Stimulated activated CD8-positive, alpha-beta memory T cell treated with anti-CD3 and anti-CD28 coated beads, Interleukin-2, amount 100 ng/mL, for 1 hour (primary cell): ENCODE data around the gene GPR162.

Source experiments
- DNase-seq, 2 donors: peaks; one replicate each; pipeline ENCODE4 v3.0.0-alpha.2; 2020; ENCODE audit warnings: low read depth in 2 of 2

Gene GPR162

DNA sequence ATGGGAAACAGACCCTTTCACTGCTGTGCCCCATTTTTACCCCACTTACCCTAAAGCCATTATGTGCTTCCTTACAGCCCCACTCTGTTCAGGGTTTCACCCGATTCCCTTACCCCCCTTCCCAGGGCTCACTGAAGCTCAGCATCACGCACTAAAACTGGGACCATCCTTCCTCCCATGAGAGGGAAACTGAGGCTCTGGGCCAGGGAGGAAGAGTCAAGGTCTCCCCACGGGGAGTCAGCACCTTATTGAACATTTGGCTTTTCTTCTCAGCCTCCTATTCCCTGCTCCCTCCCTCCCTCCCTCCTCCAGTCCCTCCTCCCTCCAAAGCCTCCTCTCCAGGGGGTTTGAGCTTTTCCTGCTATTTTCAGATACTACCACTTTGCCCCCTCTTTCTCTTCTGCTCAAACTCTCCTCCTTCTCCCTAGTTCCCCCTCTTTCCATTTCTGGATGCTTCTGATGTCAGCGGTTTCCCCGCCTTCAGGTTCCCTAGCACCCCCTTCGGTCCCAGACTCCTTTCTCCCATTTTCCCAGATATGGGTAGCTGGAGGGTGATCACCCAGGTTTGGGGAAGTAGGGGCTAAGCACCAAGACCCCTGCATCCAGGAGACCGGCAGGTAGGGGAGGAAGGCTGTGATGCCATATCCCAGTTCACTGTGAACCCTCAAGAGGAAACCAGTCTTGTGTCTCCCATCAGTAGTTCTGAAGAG lies 960 bp downstream of the GPR162 start:
- no peak for DNase-seq

DNA sequence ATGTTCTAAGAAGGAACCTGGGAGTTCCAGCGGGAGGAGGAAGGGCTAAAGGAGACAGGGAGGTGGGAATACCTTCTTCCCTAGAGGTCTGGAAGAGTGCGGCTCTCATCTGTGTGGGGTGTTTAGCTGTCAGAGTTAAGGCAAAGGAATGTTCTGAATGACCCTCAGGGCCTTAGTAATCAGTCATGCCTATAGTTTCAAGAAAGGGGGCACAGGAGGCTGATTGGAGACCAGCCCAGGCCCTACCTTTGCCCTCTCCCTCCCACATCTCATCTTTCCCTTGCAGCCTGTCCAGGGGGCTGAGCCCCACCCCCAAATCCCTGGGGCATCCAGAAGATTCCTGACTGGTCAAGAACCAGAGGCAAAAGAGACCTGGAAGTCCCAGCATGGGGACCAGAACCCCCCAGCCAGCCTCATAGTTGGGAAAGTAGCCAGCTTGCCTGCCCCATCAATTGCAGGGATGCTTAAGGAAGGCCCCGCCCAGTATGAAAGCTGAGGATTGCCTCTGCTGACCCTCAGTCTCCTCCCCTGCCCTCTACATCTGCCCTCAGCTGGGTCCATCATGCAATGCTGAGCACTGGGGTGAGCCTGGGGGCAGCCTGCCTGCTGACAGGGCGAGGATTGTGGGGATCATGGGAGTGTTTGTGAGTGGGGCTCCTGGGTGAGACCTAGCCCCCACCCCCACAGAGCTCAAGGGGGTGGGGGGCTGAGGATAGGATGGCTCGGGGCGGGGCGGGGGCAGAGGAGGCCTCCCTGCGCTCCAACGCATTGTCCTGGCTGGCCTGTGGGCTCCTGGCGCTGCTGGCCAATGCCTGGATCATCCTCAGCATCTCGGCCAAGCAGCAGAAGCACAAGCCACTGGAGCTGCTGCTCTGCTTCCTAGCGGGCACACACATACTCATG lies 1.8 kb downstream of the GPR162 start:
- DNase-seq: no peak

DNA sequence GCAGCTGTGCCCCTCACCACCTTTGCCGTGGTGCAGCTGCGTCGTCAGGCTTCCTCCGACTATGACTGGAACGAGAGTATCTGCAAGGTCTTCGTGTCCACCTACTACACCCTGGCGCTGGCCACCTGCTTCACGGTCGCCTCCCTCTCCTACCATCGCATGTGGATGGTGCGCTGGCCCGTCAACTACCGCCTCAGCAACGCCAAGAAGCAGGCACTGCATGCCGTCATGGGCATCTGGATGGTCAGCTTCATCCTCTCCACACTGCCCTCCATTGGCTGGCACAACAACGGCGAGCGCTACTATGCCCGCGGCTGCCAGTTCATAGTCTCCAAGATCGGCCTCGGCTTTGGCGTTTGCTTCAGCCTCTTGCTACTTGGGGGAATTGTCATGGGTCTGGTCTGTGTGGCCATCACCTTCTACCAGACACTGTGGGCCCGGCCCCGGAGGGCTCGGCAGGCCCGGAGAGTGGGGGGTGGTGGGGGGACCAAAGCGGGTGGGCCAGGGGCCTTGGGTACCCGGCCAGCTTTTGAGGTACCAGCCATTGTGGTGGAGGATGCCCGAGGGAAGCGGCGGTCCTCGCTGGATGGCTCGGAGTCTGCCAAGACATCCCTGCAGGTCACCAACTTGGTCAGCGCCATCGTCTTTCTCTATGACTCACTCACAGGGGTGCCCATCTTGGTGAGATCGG lies 2.6 kb downstream of the GPR162 start:
- no peak for DNase-seq

DNA sequence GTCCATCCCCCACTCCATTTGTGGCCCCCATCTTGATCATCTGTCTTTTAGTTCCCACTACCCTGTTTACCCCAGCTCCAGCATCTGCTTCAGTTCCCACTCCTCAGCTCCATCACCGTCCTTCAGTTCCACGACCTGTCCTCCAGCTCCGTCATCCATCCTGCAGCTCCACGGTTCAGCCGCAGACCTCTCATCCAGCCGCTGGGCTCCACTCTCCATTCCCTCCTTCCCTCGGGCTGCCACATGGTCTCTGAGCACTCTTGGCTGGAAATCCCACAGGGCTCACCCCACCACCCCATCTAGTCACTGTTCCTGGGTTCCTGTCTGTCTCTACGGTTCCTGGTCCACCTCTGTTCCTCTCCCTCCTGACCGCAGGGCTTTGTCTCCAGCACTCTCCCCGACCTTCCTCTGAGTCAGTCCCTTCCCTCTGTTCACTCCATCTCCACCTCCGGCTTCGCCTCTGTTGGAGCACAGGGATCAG lies 3.3 kb downstream of the GPR162 start:
- DNase-seq: no peak

DNA sequence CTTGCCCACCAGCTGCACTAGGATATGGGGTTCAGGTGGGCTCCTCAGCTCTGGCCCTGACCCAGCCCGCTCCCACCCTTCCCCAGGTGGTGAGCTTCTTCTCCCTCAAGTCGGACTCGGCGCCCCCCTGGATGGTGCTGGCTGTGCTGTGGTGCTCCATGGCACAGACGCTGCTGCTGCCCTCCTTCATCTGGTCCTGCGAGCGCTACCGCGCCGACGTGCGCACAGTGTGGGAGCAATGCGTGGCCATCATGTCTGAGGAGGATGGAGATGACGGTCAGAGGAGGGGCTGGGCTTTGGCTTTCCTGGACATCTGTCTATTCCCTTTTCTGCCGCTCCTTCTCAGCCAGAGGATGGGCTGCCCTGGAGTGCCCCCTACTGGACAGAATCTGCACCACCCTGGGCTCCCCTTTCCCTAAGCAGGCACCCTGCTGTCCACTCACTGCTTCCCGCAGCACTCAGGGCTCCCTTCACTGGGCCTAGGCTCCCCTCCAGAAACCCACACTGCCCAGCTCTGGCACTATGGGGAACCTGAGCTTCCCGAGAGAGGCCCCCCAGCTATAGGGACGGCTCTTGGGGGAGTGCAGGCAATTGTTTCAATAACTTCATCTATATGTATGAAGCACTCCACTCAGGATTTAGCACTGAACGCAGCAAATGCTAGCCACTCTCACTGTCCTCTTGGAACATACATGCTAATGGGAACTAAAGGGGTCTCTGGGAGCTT lies 3.9 kb downstream of the GPR162 start:
- peak; percentile 55 to 61 for DNase-seq

DNA sequence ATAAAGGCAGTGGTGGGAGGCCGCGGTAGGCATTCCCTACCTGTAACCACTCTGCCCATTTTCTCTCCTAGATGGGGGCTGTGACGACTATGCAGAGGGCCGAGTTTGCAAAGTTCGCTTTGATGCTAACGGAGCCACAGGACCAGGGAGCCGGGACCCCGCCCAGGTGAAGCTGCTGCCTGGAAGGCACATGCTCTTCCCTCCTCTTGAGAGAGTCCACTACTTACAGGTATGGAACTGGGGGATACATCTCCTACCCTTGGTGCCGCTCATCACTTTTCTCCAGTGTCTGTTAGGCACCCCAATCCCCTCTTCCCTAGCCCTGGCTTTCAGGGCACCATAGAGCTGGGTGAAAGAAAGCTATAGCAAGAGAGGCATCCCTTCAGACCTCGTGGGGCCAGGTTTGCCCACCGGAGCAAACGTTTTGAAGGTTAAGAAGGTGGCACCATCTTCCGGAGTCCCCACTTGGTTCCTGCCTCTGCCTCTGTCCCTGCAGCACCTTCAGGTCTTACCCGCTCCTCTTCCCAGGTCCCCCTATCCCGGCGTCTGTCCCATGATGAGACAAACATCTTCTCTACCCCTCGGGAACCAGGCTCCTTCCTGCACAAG lies 4.6 kb downstream of the GPR162 start:
- DNase-seq: no peak

DNA sequence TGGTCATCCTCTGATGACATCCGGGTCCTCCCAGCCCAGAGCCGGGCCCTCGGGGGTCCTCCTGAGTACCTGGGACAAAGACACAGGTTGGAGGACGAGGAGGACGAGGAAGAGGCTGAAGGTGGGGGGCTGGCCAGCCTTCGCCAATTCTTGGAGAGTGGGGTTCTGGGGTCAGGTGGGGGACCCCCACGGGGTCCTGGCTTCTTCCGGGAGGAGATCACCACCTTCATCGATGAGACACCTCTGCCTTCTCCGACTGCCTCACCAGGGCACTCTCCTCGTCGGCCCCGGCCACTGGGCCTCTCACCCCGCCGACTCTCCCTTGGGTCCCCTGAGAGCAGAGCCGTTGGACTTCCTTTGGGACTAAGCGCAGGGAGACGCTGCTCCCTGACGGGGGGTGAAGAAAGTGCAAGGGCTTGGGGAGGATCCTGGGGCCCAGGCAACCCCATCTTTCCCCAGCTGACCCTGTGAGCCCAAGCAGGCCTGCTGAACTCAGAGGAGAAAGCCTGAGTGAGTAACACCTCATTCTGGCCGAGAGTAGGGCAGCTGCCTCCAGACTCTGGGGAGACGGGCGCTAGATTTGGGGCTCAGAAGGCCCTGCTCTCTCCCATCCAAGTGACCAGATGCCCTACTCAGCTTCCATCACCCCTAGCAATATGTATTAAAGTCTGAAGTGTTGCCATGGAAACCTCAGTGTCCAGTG lies 5.3 kb downstream of the GPR162 start:
- DNase-seq: no peak

DNA sequence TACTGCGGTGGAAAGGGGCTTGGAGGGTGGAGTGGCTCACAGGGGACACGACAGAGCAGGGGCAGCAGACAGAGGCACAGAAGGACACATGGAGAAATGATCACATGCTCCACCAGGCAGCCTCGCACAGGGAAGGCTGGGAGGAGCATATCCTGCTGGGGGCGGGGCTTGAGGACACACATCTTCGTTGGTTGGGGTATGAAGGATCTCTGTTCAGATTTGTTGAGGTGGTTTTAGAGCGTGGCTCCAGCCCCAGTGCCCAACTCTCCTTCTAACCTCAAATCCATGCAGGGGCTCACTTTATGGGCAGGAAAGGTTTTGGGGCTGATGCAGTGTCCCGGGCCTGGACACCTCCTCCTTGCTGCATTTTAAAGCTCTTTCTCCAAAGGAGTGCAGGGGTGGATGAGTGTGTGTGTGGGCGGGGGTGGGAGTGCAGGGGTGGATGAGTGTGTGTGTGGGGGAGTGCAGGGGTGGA lies 5.9 kb downstream of the GPR162 start:
- DNase-seq: no peak

DNA sequence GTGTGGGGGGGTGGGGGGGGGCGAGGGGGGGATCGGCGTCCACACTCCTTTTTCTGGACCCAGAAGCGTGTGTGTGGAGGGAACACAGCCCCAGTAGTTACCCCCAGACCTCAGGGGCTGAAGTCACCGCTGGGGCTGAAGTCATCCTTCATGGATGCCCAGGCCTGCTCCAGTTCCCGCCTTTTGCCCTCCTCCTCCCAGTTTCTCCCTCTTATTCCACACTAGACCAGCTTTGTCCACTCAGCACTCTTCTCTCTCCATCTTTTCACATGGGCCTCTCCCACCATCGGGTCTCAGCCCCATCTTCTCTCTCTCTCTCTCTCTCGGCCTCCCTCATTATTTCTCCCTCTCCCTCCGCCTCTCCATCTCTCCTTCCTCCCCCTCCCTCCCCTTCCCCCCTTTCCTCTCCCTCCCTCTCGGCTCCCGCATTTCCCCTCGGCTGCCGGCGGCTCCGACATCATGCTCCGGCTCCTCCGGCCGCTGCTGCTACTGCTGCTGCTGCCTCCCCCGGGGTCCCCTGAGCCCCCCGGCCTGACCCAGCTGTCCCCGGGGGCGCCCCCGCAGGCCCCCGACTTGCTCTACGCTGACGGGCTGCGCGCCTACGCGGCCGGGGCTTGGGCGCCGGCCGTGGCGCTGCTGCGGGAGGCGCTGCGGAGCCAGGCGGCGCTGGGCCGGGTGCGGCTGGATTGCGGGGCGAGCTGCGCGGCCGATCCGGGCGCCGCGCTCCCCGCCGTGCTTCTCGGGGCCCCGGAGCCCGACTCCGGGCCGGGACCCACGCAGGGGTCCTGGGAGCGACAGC lies 6.6 kb downstream of the GPR162 start, which contains the start of gene P3H3:
TSS of gene P3H3 (plus strand) at position 426 of the 799 bp plus-strand sequence. CDS start at position 460, 34 bp downstream.
- no peak for DNase-seq

DNA sequence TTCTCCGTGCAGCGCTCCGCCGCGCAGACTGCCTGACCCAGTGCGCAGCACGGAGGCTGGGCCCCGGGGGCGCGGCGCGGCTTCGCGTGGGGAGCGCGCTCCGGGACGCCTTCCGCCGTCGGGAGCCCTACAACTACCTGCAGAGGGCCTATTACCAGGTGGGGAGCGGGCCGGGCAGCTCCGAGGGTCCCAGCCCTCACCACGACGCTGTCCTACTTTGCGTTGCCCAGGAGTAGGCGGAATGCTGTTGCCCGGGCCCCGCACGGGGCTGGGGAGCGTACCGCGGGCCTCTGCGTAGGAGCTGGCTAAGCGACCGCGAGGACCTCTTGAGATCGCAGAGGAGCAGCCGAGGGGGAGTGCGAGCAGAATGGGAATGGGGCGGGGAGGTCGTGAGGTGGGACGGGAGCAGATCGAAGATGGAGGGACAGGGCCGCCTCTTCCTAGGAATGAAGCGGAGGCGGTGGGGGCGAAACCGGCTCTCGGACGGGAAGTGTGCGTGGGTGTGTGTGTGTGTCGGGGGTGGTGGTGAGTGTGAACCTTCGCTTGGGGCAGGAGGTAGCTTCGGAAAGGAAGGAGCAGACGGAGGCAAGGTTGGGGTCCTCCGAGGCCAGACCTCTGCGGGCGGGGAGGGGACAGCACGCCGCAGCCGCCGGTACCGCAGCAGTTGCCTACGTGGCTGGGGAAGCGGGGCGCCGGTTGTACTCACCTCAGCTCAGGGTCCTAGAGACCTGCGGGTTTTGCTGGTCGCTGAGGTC lies 7.3 kb downstream of the GPR162 start:
- DNase-seq: peak in 1 of 2 donors; percentile 22

DNA sequence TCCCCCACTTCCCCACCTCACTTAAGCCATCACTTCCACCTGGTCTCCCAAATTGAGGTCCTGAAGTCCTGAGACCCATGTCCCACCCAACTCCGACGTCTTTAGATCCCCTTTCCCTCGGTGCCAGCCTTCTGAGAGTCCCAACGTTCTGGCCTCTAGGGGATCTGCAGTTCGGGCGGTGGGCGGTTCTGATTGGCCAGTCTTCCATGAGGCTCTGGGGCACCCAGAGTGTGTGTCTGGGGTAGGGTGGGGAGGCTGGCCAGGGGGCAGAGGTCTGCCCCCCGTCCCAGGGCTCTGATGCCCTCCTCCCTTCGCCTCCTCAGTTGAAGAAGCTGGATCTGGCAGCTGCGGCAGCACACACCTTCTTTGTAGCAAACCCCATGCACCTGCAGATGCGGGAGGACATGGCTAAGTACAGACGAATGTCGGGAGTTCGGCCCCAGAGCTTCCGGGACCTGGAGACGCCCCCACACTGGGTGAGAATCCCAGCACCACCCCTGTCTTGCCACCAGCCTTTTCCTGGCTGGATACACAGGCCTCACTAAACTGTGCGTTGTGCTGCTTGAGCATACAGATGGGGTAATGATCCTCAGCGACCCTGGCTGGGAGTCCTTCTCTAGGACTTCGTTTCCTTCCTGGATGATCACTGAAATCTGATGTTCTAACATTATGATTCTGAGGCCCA lies 8.1 kb downstream of the GPR162 start:
- no peak for DNase-seq

DNA sequence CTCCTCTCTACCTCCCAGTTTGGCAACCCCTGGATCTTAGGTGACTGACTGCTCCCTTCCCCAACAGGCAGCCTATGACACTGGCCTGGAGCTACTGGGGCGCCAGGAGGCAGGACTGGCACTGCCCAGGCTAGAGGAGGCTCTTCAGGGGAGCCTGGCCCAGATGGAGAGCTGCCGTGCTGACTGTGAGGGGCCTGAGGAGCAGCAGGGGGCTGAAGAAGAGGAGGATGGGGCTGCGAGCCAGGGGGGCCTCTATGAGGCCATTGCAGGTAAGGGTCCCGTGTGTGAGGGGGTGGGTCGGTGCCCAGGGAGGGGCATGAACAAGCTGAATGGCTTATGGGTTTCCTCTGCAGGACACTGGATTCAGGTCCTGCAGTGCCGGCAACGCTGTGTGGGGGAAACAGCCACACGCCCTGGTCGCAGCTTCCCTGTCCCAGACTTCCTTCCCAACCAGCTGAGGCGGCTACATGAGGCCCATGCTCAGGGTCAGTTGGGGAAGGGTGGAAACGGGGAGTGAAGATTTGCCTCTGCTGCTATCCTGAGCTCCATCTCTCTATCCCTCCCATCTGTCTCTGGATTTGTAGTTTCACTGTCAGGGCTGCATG lies 8.8 kb downstream of the GPR162 start:
- DNase-seq: no peak

DNA sequence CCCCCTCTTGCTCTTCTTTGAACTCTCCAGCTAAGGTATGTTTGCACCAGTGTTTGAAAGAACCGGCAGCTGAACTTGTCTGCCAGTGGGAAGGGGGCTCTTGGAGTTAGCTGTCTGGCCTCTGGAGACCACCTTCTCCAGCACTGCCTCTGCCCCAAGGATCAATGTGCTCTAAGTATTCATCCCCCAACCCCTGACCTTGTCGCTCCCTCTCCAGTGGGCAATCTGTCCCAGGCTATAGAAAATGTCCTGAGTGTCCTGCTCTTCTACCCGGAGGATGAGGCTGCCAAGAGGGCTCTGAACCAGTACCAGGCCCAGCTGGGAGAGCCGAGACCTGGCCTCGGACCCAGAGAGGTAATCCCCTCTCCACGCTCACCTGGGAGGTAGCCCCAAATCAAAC lies 9.4 kb downstream of the GPR162 start:
- DNase-seq: no peak

DNA sequence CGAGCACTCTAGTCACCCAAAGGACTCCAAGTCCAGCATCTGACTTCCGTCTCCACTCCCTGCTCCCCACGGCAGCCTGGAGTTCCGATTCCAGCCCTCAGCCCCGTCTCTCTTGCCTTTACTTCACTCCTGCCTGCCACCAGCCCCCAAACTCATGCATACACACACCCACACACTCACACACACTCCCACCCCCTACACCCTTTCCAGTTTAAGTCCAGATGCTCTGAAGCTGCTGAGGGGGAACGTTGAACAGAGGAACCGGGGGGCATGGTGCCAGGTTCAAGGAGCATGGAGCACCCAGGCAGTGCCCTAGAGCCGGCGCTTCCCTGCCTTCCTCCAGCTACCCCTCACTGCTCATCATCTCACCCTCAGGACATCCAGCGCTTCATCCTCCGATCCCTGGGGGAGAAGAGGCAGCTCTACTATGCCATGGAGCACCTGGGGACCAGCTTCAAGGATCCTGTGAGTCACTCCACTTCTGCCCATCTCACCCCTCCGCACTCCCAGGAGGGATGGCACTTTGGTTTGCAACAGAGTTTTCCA lies 9.9 kb downstream of the GPR162 start:
- no peak for DNase-seq

DNA sequence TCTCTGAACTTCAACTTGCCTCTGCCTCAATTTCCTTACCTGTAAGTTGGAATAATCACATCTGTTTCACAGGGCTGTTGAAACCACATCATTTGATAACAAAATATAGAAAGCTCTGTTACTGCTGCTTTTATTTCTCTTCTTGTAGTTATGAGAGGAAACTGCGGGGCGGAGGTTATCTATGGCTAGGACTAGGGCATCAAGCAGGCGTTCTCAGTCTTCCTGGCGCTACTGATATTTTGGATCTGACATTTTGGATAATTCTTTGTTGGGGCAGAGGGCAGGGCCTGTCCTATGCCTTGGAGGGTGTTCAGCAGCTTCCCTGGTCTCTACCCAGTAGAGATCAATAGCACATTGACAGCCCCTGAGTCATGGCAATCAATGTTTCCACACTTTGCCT lies 10.5 kb downstream of the GPR162 start:
- no peak for DNase-seq

DNA sequence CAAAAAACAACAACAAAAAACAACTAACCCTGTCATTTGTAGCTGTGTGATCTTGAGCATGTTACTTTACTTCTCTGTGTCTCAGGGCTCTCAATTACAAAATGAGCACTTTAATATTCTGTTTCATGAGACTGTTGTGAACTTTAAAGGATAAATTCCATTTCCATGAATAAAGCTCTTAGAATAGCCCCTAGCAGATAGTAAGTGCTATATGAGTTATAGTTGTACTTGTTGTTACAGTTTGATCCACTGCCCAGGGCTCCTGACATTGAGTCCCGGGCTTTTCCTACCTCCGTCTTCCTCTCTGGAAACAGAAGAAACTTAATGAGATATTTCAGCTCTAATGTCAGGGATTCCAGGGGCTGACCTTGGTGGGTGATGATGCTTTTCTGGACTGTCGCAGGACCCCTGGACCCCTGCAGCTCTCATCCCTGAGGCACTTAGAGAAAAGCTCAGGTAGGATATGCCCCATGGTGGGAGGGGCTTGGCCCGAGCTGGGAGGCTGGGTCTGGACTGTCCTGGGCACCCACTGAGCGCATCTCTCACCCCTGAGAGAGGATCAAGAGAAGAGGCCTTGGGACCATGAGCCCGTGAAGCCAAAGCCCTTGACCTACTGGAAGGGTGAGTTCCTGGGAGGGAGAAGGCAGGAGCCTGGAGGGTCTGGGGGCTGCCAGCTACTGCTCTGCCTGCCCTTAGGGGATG lies 11.7 kb downstream of the GPR162 start:
- no peak for DNase-seq

DNA sequence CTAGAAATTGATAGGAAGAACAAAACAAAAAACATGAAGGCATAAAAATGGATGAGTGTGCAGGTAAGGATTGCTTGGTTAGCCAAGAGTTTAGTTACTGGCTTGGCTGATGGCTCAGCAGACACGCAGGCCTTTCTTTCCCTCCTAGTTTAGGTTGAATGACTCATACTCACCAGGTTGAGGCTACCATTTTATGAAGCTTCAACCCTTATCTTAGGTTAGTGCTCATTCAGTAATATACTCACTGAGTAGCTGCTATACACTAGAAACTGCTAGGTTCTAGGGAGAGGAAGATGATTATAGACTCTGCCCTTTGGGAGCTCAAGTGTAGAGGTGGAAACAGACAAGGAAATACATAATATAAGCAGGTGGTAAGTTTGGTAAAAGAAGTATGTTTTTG lies 12.6 kb downstream of the GPR162 start:
- no peak for DNase-seq
